H9 (cell line): Measurements from ENCODE around the gene FAM210A. TPM values are rescaled to one million over a fixed set of nuclear protein-coding genes. Genes with fewer than 3 reads are reported as not detected.

ENCODE experiments used
- DNase-seq: peaks from one replicate; pipeline ENCODE4 v3.0.0-alpha.2; 2017
- H2AFZ ChIP-seq: one replicate; pipeline ENCODE4 v1.6.1; 2013; ENCODE audit warnings: mild to moderate bottlenecking, low read length, control low read depth, moderate library complexity
- H2AK5ac ChIP-seq: 2 replicates; pipeline ENCODE4 v1.6.1; 2013; ENCODE audit warnings: low read length, control low read depth, mixed read lengths; ENCODE audit not compliant: insufficient read length
- H2BK120ac ChIP-seq: one replicate; pipeline ENCODE4 v1.6.1; 2013; ENCODE audit warnings: low read depth, mild to moderate bottlenecking, low read length, control low read depth, inconsistent platforms; ENCODE audit not compliant: poor library complexity, severe bottlenecking
- H2BK12ac ChIP-seq: 2 replicates; pipeline ENCODE4 v1.6.1; 2013; ENCODE audit warnings: low read length, control low read depth, mixed read lengths, low read depth; ENCODE audit not compliant: insufficient read length
- H2BK15ac ChIP-seq: 2 replicates; pipeline ENCODE4 v1.6.1; 2013; ENCODE audit warnings: low read depth, low read length, control low read depth
- H2BK20ac ChIP-seq: one replicate; pipeline ENCODE4 v1.6.1; 2013; ENCODE audit warnings: low read depth, mild to moderate bottlenecking, low read length, control low read depth, inconsistent platforms; ENCODE audit not compliant: poor library complexity, severe bottlenecking
- H2BK5ac ChIP-seq: 2 replicates; pipeline ENCODE4 v1.6.1; 2013; ENCODE audit warnings: low read length, control low read depth, mixed read lengths; ENCODE audit not compliant: insufficient read length
- H3K14ac ChIP-seq: 2 replicates; pipeline ENCODE4 v1.6.1; 2013; ENCODE audit warnings: low read length, control low read depth; ENCODE audit not compliant: insufficient read depth
- H3K18ac ChIP-seq: 2 replicates; pipeline ENCODE4 v1.6.1; 2013; ENCODE audit warnings: low read depth, mild to moderate bottlenecking, mixed read lengths, low read length, control low read depth; ENCODE audit not compliant: insufficient read length
- H3K23ac ChIP-seq: 2 replicates; pipeline ENCODE4 v1.6.1; 2013; ENCODE audit warnings: low read length, control low read depth, mixed read lengths, low read depth; ENCODE audit not compliant: insufficient read length
- H3K23me2 ChIP-seq: 2 replicates; pipeline ENCODE4 v1.6.1; 2013; ENCODE audit warnings: low read depth, mild to moderate bottlenecking, mixed read lengths, low read length, control low read depth; ENCODE audit not compliant: insufficient read length, poor library complexity, severe bottlenecking
- H3K27ac ChIP-seq: 2 replicates; pipeline ENCODE4 v1.5.1; 2013; ENCODE audit warnings: low read length, control low read depth, mixed read lengths, low read depth; ENCODE audit not compliant: insufficient read length
- H3K27me3 ChIP-seq: 2 replicates; pipeline ENCODE4 v1.6.1; 2013; ENCODE audit warnings: low read length, control low read depth, inconsistent platforms; ENCODE audit not compliant: insufficient read depth
- H3K4ac ChIP-seq: 2 replicates; pipeline ENCODE4 v1.6.1; 2013; ENCODE audit warnings: low read depth, mild to moderate bottlenecking, control low read depth, inconsistent platforms, low read length, moderate library complexity
- H3K4me1 ChIP-seq: 2 replicates; pipeline ENCODE4 v1.6.1; 2013; ENCODE audit warnings: low read length, control low read depth, inconsistent platforms; ENCODE audit not compliant: insufficient read depth
- H3K4me2 ChIP-seq: 2 replicates; pipeline ENCODE4 v1.6.1; 2013; ENCODE audit warnings: low read length, control low read depth, mixed read lengths; ENCODE audit not compliant: insufficient read length, insufficient read depth
- H3K56ac ChIP-seq: 2 replicates; pipeline ENCODE4 v1.6.1; 2013; ENCODE audit warnings: low read depth, mild to moderate bottlenecking, mixed read lengths, low read length, control low read depth; ENCODE audit not compliant: insufficient read length
- H3K79me1 ChIP-seq: 2 replicates; pipeline ENCODE4 v1.6.1; 2013; ENCODE audit warnings: low read depth, mild to moderate bottlenecking, moderate library complexity, low read length, control low read depth, inconsistent platforms; ENCODE audit not compliant: insufficient read depth, poor library complexity, severe bottlenecking
- H3K79me2 ChIP-seq: 2 replicates; pipeline ENCODE4 v1.6.1; 2013; ENCODE audit warnings: low read length, control low read depth, inconsistent platforms; ENCODE audit not compliant: insufficient read depth
- H3K9ac ChIP-seq: 2 replicates; pipeline ENCODE4 v1.6.1; 2013; ENCODE audit warnings: low read length, control low read depth, mixed read lengths; ENCODE audit not compliant: insufficient read length; ENCODE audit errors: extremely low read depth
- H3K9me3 ChIP-seq: one replicate; pipeline ENCODE4 v1.6.1; 2013; ENCODE audit warnings: low read depth, low read length, inconsistent platforms; ENCODE audit not compliant: control insufficient read depth
- H3T11ph ChIP-seq: one replicate; pipeline ENCODE4 v1.6.1; 2013; ENCODE audit warnings: mild to moderate bottlenecking, low read length, control low read depth, inconsistent platforms
- H4K20me1 ChIP-seq: one replicate; pipeline ENCODE4 v1.6.1; 2013; ENCODE audit not compliant: control insufficient read depth, insufficient read length, insufficient read depth
- H4K5ac ChIP-seq: 2 replicates; pipeline ENCODE4 v1.6.1; 2013; ENCODE audit warnings: low read depth, mild to moderate bottlenecking, mixed read lengths, low read length, control low read depth; ENCODE audit not compliant: insufficient read length
- H4K8ac ChIP-seq: replicated peaks from 2 replicates; pipeline ENCODE4 v1.6.1; 2013; ENCODE audit warnings: low read length, control low read depth, mixed read lengths, low read depth; ENCODE audit not compliant: insufficient read length
- H4K91ac ChIP-seq: 2 replicates; pipeline ENCODE4 v1.6.1; 2013; ENCODE audit warnings: low read depth, mild to moderate bottlenecking, moderate library complexity, mixed read lengths, low read length, control low read depth; ENCODE audit not compliant: insufficient read length
- H3K27ac Mint-ChIP-seq, 3 experiments: 2 replicates in 2 of 3; 3 replicates in 1 of 3; pipeline ENCODE4 v1.8.0; 2020 to 2021; ENCODE audit warnings: mixed read lengths in 3 of 3, mild to moderate bottlenecking in 1 of 3, moderate library complexity in 1 of 3
- H3K27me3 Mint-ChIP-seq: 2 replicates; pipeline ENCODE4 v1.8.0; 2021; ENCODE audit warnings: low read depth, mild to moderate bottlenecking, moderate library complexity, mixed read lengths
- H3K36me3 Mint-ChIP-seq, 3 experiments: 2 replicates in 2 of 3; 3 replicates in 1 of 3; pipeline ENCODE4 v1.8.0; 2020 to 2021; ENCODE audit warnings: low read depth in 3 of 3, mixed read lengths in 3 of 3; ENCODE audit not compliant: insufficient read depth in 1 of 3
- H3K4me1 Mint-ChIP-seq, 2 experiments: 2 replicates each; pipeline ENCODE4 v1.8.0; 2020; ENCODE audit warnings: mixed read lengths in 2 of 2
- H3K4me3 Mint-ChIP-seq, 2 experiments: 2 replicates in 1 of 2; 3 replicates in 1 of 2; pipeline ENCODE4 v1.8.0; 2020 to 2021; ENCODE audit warnings: mild to moderate bottlenecking in 2 of 2, mixed read lengths in 2 of 2, moderate library complexity in 1 of 2
- H3K9me3 Mint-ChIP-seq, 2 experiments: 2 replicates in 1 of 2; 3 replicates in 1 of 2; pipeline ENCODE4 v1.8.0; 2020; ENCODE audit warnings: mild to moderate bottlenecking in 2 of 2, mixed read lengths in 2 of 2, moderate library complexity in 1 of 2
- WGBS: extraction: QIAGEN DNeasy Blood & Tissue Kit; methylation state at CpG from one replicate; pipeline ENCODE4 v1.1.7; 2013; ENCODE audit warnings: missing lambda C conversion rate, low lambda C conversion rate, mixed read lengths; ENCODE audit not compliant: insufficient read length; ENCODE audit errors: extremely low coverage; 5-methylcytosine and 5-hydroxymethylcytosine counted together
- total RNA-seq: library from RNA; stranded (reverse); gene quantifications from 2 replicates; pipeline ENCODE4 v1.2.1, GENCODE V29; 2021
- TF ChIP-seq, protein P1 (sequence below): fragments of 200-600 bp; sonication (generic); conservative IDR thresholded peaks from 3 replicates; pipeline ENCODE4 v1.8.0; 2021; ENCODE audit warnings: antibody characterized with exemption, mild to moderate bottlenecking

FAM210A gene
- total RNA-seq, 1 experiment from 2014 or later = 22.5 TPM

DNA sequence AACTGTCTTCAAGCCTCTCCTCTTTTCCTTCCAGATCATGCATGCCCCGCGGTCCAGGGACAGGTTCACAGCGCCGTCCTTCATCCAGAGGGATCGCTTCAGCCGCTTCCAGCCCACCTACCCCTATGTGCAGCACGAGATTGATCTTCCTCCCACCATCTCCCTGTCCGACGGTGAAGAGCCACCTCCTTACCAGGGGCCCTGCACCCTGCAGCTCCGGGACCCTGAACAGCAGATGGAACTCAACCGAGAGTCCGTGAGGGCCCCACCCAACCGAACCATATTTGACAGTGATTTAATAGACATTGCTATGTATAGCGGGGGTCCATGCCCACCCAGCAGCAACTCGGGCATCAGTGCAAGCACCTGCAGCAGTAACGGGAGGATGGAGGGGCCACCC, 81.3 kb downstream of the FAM210A start:
- Histone ChIP-seq H2BK20ac (no peak overlapping the region), H3K79me1 (no peaks in the 10 kb centered on the region), H3T11ph (no peak overlapping the region), H2BK120ac (no peak overlapping the region), H4K91ac (no peak overlapping the region), H2BK5ac (no peak overlapping the region), H2AK5ac (no peak overlapping the region), H4K8ac (no peak overlapping the region), H3K27me3 (no peaks in the 10 kb centered on the region), H3K9me3 (no peaks in the 10 kb centered on the region), H3K23ac (no peak overlapping the region), H3K4me2 (no peak overlapping the region), H4K5ac (no peak overlapping the region), H3K56ac (no peak overlapping the region), H3K27ac (no peak overlapping the region), H2AFZ (no peak overlapping the region), H3K14ac (no peak overlapping the region), H3K18ac (no peak overlapping the region), H3K9ac (no peak overlapping the region), H2BK15ac (no peak overlapping the region), H3K23me2 (no peaks in the 10 kb centered on the region), H4K20me1 (no peaks in the 10 kb centered on the region), H3K4ac (no peak overlapping the region), H2BK12ac (no peak overlapping the region), H3K79me2 (no peaks in the 10 kb centered on the region), H3K4me1 (no peaks in the 10 kb centered on the region)
- Mint-ChIP-seq H3K4me3 (no peak overlapping the region), H3K36me3 (no peaks in the 10 kb centered on the region), H3K27ac (no peak overlapping the region), H3K4me1 (peaks cover 6 to 11% of the 10 kb centered on the region in 2 experiments; a peak in 3 of 4 replicates), H3K9me3 (no peaks in the 10 kb centered on the region; a peak in 1 of 5 replicates), H3K27me3 (no peaks in the 10 kb centered on the region)
- TF ChIP-seq, protein P1, sequence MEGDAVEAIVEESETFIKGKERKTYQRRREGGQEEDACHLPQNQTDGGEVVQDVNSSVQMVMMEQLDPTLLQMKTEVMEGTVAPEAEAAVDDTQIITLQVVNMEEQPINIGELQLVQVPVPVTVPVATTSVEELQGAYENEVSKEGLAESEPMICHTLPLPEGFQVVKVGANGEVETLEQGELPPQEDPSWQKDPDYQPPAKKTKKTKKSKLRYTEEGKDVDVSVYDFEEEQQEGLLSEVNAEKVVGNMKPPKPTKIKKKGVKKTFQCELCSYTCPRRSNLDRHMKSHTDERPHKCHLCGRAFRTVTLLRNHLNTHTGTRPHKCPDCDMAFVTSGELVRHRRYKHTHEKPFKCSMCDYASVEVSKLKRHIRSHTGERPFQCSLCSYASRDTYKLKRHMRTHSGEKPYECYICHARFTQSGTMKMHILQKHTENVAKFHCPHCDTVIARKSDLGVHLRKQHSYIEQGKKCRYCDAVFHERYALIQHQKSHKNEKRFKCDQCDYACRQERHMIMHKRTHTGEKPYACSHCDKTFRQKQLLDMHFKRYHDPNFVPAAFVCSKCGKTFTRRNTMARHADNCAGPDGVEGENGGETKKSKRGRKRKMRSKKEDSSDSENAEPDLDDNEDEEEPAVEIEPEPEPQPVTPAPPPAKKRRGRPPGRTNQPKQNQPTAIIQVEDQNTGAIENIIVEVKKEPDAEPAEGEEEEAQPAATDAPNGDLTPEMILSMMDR = no peak
- no peak for DNase-seq
- WGBS = no CpG with 5 or more reads among the region's 16 CpGs
